HG02588 (cell line): ENCODE data around the gene SCN8A.

Source experiments
- ATAC-seq: cut with Tn5 transposase; IDR thresholded peaks from one replicate; pipeline ENCODE4 v1.9.1; 2021; ENCODE audit warnings: mild to moderate bottlenecking, moderate library complexity; ENCODE audit not compliant: unreplicated experiment

Gene SCN8A

DNA sequence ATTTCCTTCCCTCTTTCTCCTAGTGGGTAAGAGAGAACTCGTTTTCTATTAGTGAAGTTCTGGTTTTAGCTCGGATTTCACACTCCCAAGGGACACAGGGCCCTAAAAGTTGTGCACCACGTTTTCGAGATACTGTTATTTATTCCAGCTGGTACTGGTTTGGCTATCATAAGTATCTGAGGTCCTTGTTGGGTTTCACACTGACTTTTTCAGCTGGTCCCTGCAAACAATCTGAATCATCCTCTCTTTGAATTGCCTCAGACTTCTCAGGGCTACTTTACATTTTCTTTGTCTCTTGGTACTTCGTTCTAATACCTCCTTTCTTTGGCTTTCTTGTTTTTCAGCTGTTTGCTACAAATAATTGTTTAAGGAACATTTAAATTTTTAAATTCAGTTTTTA lies 75.7 kb downstream of the SCN8A start:
- ATAC-seq, result no peak

DNA sequence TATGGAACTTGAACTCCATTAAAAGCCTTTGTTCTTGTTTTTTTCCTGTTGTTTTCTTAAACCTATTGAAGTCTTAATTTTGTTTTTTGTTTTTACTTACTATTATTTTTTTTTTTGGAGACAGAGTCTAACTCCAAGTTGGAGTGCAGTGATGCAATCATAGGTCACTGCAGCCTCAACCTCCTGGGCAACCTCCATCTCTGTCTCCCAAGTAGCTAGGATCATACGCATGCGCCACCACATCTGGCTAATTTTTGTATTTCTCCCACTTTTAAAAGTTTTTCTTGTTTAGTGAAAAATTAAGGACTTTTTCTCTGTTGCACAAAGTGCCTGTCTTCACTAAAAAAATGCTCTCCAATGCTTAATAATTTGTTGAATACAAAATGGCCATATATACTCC lies 76.2 kb downstream of the SCN8A start:
- ATAC-seq, result no peak

DNA sequence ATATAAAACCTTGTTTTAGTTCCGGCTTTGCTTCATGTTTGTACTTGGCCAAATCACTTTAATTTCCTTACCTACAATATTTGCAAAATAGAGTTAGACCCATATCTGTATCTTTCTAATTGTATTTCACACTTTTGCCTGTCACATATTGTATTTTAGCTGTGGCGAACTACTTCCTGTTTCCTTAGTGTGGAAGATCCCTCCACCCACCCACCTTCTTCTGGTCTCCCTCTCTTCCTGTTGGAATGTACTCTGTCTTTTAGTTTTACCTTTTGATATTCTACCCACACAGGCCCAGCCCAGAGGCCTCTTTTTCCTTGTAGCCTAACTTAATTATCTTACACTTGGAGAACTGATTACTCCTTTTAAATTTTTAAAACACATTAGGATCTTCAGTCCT lies 78.2 kb downstream of the SCN8A start:
- ATAC-seq, result no peak

DNA sequence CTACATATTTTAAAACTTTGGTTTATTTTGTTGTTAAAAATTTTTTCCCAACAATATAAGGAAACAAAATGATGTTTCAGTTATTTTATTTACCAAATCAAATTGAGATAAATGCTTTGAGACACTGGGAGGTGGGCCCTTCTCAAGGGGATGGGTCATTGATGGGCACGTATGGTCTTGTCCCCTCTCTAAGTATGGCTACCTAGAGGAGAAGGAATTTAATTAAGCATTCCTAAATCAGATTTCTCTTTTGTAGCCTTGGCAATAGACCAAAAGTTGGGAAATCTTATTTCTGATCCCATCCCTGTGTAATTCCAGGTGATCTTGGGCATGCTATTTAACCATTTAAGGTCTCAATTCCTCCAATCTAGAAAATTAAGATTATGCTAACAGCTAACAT lies 79.0 kb downstream of the SCN8A start:
- no peak for ATAC-seq

DNA sequence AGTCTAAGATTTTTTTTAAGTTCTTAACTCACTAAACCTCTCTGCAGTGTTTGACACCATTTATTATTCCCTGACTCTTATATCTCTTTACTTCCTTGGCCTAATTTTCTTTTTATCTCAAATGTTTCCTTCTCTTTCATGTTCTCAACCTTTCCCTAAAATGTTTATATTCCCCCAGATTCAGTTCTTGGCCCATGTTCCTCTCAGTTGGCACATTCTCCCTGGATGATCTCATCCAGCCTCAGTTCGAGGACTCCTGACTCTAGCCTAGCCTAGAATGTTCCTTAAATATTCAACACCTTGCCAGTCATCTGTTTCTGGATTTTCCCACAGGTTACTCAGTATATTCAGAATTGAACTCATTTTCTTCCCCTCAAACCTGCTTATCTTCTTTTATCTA lies 81.3 kb downstream of the SCN8A start:
- ATAC-seq, result no peak

DNA sequence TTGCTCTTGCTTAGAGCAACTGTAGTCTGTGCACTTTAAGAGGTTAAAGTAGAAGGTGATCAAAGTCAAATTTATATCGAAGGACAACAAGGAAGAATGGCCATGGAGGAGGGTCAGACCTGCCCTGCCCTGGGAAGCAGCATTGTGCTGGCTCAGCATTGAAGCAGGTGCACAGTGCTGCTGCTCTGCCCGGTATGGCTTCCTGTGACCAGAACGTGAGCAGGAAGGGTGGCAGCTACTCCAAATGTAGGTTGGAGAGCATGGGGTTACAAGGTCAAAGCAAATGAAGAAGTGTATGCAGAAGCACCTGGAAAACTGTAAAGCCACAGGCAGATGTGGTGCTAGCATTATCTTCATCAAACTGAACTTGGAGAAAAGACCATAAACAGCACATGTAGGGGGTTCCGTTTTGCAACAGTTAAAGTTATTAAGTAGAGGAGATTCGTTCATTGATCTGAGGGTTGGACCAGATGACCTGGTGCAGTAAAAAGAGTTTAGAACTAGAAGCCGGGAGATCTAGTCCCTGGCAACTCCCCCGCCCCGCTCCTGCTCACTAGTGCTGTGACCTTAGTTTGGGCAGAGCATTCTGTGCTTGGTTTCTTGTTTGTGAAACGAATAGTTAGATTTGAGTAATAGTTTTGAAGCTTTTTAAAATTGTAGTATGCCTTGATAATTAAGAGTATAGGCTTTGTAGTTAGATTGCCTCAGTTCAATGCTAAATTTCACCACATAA lies 84.2 kb downstream of the SCN8A start:
- ATAC-seq, result no peak

DNA sequence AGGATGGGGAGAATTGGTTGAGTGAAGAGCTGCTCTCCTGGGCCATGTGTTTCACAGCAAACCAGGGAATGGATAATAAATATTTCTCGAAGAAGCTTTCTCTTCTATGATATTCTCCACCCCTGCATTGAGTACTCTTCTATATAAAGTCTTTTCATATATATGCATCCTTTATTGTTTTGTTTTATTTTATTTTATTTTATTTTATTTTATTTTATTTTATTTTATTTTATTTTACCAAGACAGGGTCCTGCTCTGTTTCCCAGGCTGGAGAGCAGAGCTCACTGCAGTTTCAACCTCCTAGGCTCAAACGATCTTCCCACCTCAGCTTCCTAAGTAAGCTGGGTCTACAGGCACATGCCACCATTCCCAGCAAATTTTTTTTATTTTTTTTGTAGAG lies 85.8 kb downstream of the SCN8A start:
- no peak for ATAC-seq

DNA sequence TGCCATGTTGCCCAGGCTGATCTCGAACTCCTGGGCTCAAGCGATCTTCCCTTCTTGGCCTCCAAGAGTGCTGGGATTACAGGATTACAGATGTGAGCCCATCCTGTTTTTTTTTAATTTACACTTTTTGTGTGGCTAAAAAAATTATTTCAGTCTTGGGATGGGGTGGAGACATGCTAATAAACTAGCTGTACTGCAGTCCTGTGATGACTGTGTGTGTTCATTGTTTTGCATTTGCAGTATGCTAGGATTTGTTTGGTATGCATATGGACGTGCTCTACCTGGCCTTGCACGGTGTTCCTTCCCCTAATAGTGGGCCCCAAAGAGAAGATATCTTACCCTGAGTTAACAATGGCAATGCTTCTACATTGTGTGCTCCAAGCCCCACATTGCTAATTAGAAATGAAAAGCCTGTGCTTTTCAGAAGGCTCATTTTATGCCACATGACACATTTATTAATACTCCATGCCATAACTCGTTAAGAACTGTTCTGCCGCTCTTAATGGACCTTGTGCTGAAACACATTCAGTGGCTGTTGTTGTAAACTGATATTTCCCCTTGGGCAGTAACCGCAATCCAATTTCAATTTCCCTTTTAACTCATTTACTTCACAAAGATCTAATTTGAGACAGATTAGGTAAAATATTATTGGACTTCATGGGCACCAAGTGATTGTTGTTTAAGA lies 86.4 kb downstream of the SCN8A start:
- ATAC-seq, result no peak

DNA sequence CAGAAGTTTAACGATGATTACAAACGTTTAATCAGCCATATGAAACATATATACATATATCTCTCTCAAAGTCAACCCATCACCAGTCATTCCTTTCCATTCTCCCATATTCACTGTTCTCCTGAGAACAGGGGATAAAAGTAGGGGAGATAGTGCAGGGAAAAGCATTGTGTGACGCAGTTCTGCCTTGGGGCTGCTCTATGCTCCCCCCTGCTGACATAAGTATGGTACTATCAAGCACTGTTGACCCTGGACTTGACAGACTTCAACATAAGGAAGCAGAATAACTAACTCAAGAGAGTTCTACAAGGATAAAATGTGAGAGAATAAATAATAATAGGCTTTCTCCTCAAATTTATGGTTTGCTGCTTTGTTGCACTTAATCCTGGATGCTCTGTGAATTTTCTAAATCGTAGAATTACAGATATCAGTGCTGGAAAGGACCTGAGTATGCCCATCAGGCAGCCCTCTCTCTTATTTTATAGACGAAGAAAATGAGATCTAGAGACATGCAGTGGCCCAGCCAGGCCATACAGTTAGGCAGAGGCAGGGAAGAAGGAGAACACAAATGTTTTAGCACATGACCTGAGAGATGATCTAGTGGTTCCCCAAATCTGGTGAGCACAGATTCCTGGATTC lies 87.2 kb downstream of the SCN8A start:
- ATAC-seq, result no peak

DNA sequence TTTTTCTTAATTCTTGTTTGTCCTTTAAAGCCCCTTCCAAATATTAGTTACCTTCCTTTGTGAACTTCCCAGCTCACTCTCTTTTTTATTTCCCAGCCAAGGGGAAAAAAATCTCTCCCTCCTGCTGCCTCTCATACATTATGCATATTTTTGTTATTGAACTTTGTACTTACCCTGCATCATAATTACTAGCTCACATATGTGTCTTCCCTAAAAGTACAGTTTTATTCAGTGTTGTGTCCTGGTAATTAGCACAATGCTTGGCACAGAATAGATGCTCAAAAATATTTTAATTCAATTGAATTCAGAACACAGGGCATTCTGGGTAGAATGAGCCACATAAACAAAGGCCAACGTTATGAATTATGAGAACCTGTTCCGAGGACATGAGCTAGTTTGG lies 91.9 kb downstream of the SCN8A start:
- no peak for ATAC-seq

DNA sequence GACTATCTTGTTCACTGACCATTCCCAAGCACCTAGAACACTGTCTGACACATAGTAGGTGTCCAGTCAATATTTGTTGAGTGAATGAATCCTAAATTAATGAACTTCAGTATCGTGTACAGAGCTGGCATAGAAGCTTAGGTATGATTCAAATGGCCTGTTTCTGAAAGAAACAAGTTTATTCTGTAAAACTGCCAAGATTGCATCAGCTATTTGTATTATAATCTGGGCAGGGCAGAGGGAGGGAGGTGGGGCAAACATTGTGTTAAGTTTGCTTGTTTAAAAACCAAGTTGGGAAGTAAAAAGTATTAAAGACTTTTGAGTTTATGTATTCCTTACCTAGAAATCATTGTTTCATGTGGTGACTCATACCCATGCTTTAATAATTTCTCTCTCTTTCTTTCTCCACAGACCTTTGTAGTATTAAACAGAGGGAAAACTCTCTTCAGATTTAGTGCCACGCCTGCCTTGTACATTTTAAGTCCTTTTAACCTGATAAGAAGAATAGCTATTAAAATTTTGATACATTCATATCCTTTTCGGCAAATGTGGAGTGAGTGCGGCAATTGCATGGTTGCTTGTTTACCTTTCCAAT lies 92.8 kb downstream of the SCN8A start:
- no peak for ATAC-seq

DNA sequence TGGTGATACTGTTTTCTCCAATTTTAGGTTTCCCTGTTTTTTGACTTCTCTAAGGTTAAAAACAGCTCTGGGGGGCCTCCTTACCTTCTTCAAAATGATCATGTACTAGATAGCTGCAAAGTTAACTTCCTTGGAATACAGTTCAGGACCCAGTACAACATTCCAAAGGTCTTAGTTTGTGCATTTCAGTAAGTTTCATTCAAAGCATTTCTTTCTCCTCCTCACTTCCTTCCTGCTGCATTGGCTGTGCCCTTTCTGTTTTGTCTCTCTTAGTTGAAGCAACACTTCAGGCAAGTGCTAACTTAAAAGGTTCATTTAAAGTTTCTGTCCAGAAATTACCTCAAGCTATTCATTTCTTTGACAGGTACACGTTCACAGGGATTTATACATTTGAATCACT lies 95.7 kb downstream of the SCN8A start:
- no peak for ATAC-seq

DNA sequence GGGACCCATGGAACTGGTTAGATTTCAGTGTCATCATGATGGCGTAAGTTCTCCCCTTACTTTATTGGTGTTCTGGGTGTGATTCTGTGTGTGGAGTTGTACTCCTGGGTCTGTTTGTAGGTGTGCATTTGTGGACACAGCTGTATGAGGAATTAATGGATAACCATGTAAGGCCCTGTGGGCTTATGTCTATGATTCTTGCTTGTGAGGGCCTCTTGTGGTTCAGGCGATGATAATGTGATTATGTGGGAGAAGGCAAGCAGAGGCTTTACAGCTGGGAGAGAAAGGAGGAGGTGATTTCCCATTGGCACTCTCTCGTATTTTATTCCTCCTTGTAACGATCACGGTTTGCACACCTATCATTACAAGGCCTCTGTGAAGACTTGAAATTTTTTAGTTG lies 96.1 kb downstream of the SCN8A start:
- ATAC-seq, result no peak

DNA sequence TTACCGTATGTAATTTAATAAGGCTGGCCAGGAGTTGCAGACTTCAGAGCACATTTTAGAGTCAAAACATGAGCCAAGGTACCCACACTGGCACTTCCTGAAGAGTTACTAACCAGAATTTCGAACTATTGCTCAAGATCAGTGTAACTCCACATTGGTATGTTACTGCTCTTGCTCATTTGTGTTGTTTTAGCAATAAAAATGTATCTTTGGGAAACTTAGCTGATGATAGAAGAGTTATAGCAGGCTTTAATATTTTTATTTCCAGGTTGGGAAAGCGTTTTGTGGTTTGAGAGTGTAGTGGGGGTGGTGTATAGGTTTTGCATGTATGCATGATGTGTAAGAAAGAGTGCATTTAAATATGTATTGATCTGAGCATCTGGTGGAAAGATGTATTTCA lies 96.6 kb downstream of the SCN8A start:
- no peak for ATAC-seq

DNA sequence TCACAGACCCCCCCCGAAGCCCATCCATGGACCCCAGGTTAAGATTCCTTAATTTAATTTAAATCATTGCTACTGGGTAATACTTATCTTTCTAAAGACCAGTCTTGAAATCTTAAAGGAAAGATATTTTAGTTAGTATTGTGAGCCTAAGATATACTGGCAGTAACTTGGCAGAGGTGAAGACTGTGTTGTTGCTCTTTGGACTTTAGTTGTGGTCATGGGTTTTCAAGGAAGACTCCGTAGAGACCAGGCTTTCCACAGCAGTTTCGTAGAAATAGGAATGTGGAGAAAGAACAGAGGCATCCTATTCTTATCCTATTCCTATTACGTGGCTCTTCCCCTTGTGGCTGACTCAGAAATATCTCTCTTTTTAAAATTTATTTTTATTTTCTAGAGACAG lies 99.0 kb downstream of the SCN8A start:
- no peak for ATAC-seq

DNA sequence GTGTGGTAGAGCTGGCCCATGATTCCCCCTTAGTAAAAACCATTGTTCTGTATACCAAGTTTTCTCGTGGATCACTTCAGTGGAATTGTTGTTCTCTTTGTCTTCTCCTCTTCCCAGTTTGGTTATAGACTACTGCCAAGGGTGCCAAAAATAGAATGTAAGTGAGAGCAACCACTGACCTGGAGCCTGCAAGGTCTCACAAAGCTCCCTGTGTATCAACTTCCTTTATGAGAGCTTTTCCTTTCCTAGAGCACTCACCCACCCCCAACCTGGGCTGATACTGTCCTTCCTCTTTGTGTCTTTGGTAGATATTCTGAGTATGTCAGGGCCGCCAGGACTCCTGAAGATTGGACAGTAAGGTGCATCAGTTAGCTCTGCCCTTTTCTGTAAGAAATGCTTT lies 101.0 kb downstream of the SCN8A start:
- no peak for ATAC-seq

DNA sequence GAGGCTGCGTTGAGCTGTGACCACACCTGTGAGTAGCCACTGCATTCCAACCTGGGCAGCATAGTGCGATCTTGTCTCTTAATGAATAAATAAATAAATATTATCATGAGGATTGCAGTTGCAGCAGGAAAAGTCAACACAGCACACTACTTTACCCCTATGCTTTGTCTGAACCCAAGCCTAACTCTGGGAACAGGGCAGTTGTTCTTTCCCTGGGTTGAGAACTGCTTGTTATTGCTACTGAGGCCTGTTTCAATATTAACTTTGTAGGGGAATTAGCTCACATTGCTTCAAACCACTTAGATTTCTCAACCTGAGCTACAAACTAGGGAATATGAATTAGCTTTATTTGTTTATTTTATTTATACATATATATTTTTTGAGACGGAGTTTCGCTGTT lies 102.5 kb downstream of the SCN8A start:
- no peak for ATAC-seq

DNA sequence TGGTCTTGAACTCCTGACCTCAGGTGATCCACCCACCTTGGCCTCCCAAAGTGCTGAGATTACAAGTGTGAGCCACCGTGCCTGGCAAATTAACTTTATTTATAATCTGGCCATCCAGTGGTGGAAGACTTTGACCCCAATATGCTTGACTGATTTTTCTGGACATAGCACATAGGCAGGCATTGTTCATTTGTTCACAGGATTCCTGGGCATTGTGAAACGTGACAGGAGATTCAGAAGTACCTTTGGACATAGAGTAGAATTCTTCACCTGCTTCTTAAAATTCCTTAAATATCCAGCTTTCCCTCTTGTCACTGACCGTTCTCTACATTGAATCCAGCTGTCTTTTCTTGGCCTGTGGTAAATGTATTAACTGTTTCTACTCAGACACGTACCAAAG lies 103.1 kb downstream of the SCN8A start:
- no peak for ATAC-seq

DNA sequence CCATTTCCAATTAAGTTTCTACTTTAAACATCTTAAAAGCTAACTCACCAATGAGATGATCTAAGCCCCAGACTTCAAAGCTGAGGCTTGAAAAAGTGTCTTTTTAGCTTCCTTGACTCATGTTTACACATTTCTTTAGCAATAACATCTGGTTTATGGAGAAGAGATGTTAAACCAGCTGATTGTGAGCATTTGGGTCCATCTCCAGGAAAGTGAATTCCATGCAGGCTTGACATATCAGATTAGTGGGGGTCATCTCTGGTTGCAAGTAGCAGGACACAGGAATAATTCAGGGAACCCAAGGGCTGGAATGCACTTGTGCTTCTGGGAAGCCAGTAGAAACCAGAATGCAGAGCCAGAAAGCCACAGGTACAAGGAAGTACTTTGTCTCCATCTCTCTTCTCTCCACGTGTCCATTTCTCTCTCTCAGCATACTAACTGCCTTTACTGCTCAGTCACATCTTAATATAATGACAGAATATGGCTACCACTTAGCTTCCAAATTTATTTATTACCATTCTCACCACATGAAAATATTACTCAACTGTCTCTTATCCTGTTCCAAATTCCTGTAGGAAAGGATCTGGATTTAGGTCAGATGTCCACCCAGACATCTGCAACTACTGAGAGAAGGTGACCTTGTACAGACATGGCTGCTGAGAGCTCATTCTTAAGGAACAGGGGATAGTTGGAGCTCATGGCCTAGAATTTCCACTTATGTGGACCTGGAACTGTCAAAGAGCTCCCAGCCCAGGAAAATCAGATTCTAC lies 104.4 kb downstream of the SCN8A start:
- ATAC-seq, result no peak

DNA sequence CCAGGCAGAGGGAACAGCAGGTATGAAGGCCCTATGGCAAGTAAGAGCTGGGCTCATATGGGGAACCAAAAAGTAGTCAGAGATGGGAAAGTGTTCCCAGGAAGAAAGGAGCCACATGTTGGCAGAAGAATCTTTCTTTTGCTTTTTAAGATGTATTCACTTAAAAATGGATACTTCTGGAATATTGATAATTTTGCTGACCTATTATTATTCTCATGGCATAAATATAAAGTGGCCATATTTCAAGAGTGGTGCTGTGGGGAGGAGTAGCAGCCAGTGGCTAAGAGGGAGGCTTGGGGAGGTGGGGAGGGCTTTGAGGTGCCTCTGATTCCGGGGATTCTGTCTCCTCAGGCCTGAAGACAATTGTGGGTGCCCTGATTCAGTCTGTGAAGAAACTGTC lies 108.2 kb downstream of the SCN8A start:
- ATAC-seq, result no peak

DNA sequence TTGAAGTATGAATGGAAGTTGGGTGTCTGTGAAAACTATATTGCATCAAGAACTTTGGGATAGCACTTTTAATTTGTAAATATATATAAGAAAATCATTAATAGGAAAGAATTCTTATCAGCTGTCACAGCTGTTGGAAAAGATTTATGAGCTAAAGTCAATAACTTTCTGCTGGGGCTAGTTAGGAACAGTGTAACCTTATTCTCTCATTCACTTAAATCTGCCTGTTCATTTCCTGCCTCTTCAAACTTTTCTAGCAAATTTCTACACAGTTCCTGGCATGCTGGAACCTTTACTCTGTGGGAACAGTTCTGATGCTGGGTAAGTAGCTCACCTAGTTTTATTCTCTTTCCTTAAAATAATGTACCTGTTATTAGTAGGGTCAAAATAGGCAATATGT lies 109.9 kb downstream of the SCN8A start:
- no peak for ATAC-seq
